HG02973 (cell line): ENCODE results near the gene NFE2L2.
"Not testable (repeated sequence)": the region's sequence is repeated elsewhere in the genome, so short reads cannot be mapped to it uniquely, and the experiment has no call there.

ENCODE experiments used
- ATAC-seq: cut with Tn5 transposase; IDR thresholded peaks from one replicate; pipeline ENCODE4 v1.9.1; 2021; ENCODE audit warnings: moderate library complexity; ENCODE audit not compliant: unreplicated experiment

NFE2L2 gene

GRCh38 chr2:177264693-177265587 lies at the start of gene NFE2L2:
TSS of gene NFE2L2 (minus strand) at chr2:177264727. CDS start at chr2:177264576, 151 bp downstream.
- ATAC-seq: peak; percentile 58

GRCh38 chr2:177314194-177314593 lies 49.7 kb upstream of the NFE2L2 start:
- ATAC-seq: no peak

- no peak for ATAC-seq
These were observed 48.7 kb upstream of the NFE2L2 start for GRCh38 chr2:177313162-177313781.

DNA sequence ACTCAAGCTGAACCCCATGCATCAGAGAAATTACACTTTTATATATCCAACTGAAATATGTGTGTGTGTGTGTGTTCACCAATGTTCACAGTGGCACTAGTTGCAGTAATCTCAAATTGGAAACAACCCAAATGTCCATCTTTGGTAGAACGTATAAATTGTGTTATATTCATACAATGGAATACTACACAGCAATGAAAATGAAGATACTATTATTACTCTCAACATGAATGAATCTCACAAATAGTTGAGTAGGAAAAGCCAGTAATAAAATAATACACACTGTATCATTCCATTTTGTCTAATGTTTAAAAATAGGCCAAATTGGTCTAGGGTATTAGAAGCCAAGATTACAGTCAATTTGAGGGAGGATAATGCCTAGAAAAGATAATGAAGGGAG lies 48.0 kb upstream of the NFE2L2 start:
- ATAC-seq: no peak

DNA sequence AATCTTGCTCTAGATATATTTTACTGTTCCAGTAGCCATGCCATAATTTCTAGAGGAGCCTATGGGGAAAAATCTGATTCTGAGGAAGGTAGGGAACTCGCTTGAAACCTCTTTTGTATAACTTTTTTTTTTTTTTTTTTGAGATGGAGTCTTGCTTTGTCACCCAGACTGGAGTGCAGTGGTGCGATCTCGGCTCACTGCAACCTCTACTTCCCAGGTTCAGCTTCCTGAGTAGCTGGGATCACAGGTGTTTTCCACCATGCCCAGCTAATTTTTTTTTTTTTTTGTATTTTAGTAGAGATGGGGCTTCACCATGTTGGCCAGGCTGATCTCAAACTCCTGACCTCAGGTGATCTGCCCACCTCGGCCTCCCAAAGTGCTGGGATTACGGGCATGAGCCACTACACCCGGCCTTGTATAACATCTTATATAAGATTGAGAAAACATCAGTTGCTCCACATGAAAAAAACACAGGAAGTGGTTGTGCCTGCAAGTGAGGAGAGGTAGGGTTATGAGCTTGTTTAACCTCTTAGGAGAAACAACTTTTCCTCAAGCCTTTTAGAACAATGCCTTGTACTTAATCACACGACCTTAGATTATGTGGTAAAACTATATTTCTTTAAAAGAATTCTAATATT lies 45.3 kb upstream of the NFE2L2 start:
- ATAC-seq: not testable (repeated sequence)

DNA sequence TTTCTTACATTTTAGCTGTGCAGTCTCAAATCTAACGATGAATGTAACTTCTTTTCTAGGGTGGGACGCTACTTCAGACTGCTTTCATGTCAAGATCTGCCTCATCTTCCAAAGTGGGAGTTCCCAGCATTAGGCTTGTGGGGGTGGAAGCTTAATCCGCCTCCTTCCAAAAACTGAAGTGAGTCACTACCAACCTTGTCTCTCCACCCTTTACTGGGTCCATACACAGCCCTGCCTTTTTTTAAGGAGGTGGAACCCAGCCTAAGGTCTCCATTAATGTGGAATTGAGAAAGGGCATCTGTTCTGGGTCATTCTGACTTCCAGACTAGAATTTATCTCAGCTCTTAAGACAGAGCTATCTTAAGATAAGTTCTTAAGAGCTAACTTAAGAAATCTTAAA lies 42.0 kb upstream of the NFE2L2 start:
- no peak for ATAC-seq

DNA sequence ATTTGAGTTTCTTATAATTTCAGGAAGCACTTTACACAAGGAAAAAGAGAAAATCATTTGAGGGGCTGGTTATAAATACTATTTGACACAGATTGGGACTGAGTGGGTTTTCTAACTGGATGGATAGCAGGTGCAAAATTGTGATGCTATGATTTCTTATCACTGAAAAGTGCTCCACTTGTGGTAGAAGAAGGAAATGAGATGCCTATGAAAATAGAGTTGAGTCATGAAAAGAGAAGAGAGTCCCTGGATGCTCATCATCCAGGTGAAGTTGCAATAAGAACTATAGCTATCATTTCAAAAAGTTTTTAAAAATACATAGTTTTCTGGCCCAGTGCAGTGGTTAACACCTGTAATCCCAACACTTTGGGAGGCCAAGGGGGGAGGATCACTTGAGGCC lies 39.4 kb upstream of the NFE2L2 start:
- no peak for ATAC-seq

DNA sequence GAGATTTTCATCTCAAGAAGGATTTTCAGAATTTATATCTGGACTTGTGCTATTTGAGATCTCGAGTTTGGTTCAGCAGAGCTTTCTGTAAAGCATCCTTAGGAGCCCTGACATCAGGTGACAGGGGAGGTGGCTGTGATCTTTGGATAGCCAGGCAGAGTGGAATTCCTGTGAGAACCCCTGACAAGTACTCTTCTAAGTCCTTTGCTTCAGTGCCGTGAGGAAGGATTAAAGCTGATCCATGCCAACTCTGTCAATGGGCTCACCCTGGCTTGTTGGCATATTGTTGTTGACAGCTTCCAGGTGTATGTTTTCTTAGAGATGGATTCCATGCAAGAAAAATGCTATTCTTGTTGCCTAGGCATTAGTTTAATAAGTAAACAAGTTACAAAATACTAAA lies 38.0 kb upstream of the NFE2L2 start:
- ATAC-seq: no peak

GRCh38 chr2:177298191-177298590 lies 33.7 kb upstream of the NFE2L2 start:
- no peak for ATAC-seq

GRCh38 chr2:177296040-177296439 lies 31.5 kb upstream of the NFE2L2 start:
- ATAC-seq: no peak

DNA sequence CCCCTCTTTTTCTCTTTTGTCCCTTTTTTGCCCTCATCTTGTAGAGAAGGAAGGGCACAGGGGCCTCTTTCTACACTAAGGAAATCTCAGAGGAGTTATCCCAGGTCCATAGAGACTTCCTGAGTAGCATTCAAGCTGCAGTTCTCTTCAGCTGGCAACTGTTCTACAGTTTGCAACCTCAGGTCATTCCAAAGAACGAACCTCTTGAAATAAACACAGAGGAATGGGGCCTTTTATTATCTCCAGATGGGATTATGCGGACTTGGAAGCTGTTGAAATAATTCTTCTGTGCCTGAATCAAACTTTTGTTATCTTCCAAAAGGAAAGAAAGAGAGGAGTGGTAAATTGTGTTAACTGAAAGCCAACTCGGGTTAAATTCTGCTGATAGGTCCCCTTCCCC lies 31.0 kb upstream of the NFE2L2 start:
- no peak for ATAC-seq

DNA sequence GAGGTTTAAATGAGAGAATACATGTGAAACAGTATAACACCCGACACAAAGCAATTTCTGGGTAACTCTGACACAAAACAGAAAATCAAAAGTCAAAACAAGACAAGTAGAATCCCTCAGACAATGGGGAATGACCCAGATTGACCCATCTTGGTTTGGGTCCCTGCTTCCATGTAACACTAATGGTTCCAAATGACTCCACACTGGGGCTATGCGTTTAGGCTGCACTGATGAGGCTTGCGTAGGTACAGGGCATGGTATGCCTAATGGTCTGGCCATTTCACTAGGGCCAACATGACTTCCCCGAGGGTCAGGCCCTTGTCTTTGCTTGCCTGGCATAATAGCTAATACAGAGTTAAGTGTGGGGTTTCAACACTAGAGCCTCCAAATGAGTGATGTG lies 27.2 kb upstream of the NFE2L2 start:
- ATAC-seq: no peak

- ATAC-seq: peak; percentile 77
These were observed 25.5 kb upstream of the NFE2L2 start for GRCh38 chr2:177289824-177290628.

- ATAC-seq: no peak
These were observed 23.3 kb upstream of the NFE2L2 start for GRCh38 chr2:177287814-177288213.

GRCh38 chr2:177285892-177286715 lies 21.6 kb upstream of the NFE2L2 start:
- ATAC-seq: no peak

- no peak for ATAC-seq
These were observed 20.0 kb upstream of the NFE2L2 start for GRCh38 chr2:177284531-177284930.

DNA sequence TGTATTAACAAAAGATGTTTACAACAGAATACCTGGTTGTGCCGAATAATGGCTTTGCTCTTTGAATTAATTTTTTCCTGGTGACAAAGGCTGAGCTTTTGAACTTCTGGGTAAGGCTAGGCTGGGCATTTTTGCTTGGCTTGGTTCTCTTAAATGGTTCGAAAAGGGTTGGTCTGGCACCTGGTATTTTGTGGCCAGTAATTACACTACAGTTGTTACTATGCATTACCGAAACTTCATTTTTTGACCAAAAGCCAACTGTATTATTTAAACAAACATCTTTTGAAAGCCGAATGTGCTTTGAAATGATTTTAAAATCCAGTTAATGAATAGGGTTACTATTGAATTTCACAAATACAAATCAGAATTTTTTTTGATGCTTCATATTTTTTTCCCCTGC lies 19.4 kb upstream of the NFE2L2 start:
- no peak for ATAC-seq

GRCh38 chr2:177282787-177283572 lies 18.5 kb upstream of the NFE2L2 start:
- ATAC-seq: no peak

DNA sequence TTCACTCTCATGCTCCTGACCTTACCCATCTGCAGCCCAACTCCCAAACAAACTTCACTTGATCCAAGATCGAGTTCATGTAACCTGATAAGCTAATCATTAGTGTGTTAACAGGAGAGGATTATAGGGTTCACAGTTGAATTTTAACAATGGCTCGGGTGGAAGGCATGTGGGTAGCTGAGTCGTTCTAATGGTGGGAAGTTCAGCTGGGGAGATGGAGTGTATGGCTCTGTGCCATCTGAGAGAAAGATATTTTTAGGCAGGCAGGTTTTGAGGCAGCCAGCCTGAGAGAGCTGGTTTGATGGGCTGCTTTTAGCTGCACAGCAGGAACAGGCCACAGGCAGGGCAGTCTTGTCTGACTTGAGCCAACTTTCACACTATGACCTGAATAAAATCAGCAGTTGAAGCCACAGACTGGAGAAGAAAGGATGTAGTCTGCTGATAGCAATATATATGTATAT lies 17.7 kb upstream of the NFE2L2 start:
- ATAC-seq: no peak
